ENCODE data around the gene TFDP1. TPM values are rescaled to one million over a fixed set of nuclear protein-coding genes. Genes with fewer than 3 reads are reported as not detected.

Gene TFDP1
- total RNA-seq, 6 donors from 2014 or later: 23.2 to 45.2 (median 37.9) TPM

DNA sequence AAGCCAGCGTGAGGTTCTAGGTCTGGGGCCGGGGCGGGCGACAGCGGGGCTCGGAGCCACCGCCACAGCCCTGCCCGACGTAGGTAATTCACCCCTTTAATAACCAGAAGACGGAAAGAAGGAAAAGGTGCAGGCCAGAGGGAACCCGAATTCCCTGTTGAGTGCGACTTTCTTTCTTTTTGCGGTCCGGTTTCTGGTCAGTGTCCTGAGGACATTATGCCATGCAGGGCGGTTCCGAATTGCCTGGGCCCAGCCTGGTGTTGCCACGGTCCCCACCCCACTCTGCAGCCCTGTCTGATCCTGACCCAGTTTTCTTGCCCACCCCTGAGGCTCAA lies 18.4 kb upstream of the TFDP1 start:
- 85 to 86% methylated on average over 17 of the region's 17 CpGs for WGBS, 2 donors
- no peaks in the 10 kb centered on the region for H3K4me1 ChIP-seq
- no peaks in the 10 kb centered on the region for H3K36me3 ChIP-seq
- TF ChIP-seq POLR2A (IDR thresholded peaks at IDR 0.05) (no peak), EP300 (IDR thresholded peaks at IDR 0.05) (no peak), POLR2AphosphoS5 (IDR thresholded peaks at IDR 0.05) (no peak)
- TF ChIP-seq, protein P1, sequence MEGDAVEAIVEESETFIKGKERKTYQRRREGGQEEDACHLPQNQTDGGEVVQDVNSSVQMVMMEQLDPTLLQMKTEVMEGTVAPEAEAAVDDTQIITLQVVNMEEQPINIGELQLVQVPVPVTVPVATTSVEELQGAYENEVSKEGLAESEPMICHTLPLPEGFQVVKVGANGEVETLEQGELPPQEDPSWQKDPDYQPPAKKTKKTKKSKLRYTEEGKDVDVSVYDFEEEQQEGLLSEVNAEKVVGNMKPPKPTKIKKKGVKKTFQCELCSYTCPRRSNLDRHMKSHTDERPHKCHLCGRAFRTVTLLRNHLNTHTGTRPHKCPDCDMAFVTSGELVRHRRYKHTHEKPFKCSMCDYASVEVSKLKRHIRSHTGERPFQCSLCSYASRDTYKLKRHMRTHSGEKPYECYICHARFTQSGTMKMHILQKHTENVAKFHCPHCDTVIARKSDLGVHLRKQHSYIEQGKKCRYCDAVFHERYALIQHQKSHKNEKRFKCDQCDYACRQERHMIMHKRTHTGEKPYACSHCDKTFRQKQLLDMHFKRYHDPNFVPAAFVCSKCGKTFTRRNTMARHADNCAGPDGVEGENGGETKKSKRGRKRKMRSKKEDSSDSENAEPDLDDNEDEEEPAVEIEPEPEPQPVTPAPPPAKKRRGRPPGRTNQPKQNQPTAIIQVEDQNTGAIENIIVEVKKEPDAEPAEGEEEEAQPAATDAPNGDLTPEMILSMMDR (IDR thresholded peaks at IDR 0.05): no peak
- no peak overlapping the region for H3K27ac ChIP-seq
- H3K9me3 ChIP-seq: no peaks in the 10 kb centered on the region
- no peak for ATAC-seq (ENCODE audit: low FRiP score in 2 of 2)
- H3K27me3 ChIP-seq: no peaks in the 10 kb centered on the region
- H3K4me3 ChIP-seq: no peak overlapping the region
- no peak for DNase-seq

DNA sequence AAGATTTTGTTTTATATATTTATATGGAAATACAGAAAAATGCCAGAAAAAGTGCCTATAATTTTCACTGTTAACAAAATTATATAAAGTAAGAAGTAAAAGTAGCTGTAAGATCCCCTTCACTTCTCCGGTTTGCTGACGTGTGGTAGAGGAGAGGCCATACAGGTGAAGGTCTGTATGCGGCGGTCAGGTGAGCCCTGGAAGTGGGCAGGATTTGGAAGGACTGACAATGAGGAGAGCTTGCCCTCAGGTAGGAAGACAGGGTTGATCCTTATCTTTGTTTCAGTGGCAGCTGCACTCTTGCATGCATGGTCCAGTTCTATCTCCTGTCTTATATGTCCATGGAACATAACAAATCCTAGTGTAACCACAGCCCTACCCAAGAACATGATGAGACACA lies 16.9 kb upstream of the TFDP1 start:
- no peak for DNase-seq

DNA sequence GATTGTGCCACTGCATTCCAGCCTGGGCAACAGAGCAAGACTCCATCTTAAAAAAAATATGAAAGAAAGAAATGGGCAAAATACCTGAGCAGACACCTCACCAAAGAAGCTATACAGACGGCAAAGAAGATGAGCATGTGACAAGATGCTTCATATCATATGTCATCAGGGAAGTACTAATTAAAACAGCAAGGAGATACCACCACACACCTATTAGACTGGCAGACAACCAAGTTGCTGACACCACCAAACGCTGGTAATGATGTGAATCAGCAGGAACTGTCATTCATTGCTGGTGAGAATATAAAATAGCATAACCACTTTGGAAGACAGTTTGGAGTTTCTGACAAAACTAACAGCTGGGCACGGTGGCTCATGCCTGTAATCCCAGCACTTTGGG lies 11.5 kb upstream of the TFDP1 start:
- peaks cover 0 to 7% (median 6%) of the 10 kb centered on the region in 4 donors for H3K9me3 ChIP-seq
- no peak overlapping the region for H3K27ac ChIP-seq
- H3K4me3 ChIP-seq: no peak overlapping the region
- DNase-seq: no peak
- no peaks in the 10 kb centered on the region for H3K27me3 ChIP-seq
- no peak for ATAC-seq (ENCODE audit: low FRiP score in 2 of 2)
- WGBS, 2 donors: 88 to 98% methylated on average over 3 of the region's 3 CpGs
- H3K4me1 ChIP-seq: no peaks in the 10 kb centered on the region
- TF ChIP-seq, protein P1 (IDR thresholded peaks at IDR 0.05): no peak
- no peak for TF ChIP-seq POLR2A (IDR thresholded peaks at IDR 0.05)
- no peak for TF ChIP-seq EP300 (IDR thresholded peaks at IDR 0.05)
- no peak for TF ChIP-seq POLR2AphosphoS5 (IDR thresholded peaks at IDR 0.05)
- H3K36me3 ChIP-seq: no peaks in the 10 kb centered on the region

More for the DNA sequence above, 16.9 kb upstream of the TFDP1 start:
- ATAC-seq (ENCODE audit: low FRiP score in 2 of 2): no peak
- H3K27ac ChIP-seq: no peak overlapping the region
- no peaks in the 10 kb centered on the region for H3K27me3 ChIP-seq
- no peaks in the 10 kb centered on the region for H3K36me3 ChIP-seq
- 91 to 92% methylated on average over 4 of the region's 4 CpGs for WGBS, 2 donors
- H3K4me1 ChIP-seq: no peaks in the 10 kb centered on the region
- no peaks in the 10 kb centered on the region for H3K9me3 ChIP-seq
- no peak overlapping the region for H3K4me3 ChIP-seq
- TF ChIP-seq POLR2AphosphoS5 (IDR thresholded peaks at IDR 0.05) (no peak), POLR2A (IDR thresholded peaks at IDR 0.05) (no peak), EP300 (IDR thresholded peaks at IDR 0.05) (no peak)
- TF ChIP-seq, protein P1 (IDR thresholded peaks at IDR 0.05): no peak

- Histone ChIP-seq H3K4me3 (no peak overlapping the region), H3K9me3 (peaks cover 0 to 7% (median 6%) of the 10 kb centered on the region in 4 donors), H3K36me3 (no peaks in the 10 kb centered on the region), H3K27me3 (no peaks in the 10 kb centered on the region), H3K27ac (no peak overlapping the region), H3K4me1 (no peaks in the 10 kb centered on the region)
- WGBS, 2 donors: 58 to 83% methylated on average over 3 of the region's 3 CpGs
- no peak for ATAC-seq (ENCODE audit: low FRiP score in 2 of 2)
- TF ChIP-seq POLR2A (IDR thresholded peaks at IDR 0.05) (no peak), POLR2AphosphoS5 (IDR thresholded peaks at IDR 0.05) (no peak), EP300 (IDR thresholded peaks at IDR 0.05) (no peak)
- TF ChIP-seq, protein P1 (IDR thresholded peaks at IDR 0.05): no peak
- DNase-seq: no peak
Measured at GRCh38 chr13:113576597-113576996, 8.0 kb upstream of the TFDP1 start.

- DNase-seq: no peak
- Histone ChIP-seq H3K27me3 (no peaks in the 10 kb centered on the region), H3K36me3 (no peaks in the 10 kb centered on the region), H3K4me3 (no peak overlapping the region), H3K27ac (no peak overlapping the region), H3K9me3 (peaks cover 0 to 7% (median 6%) of the 10 kb centered on the region in 4 donors), H3K4me1 (no peaks in the 10 kb centered on the region)
- TF ChIP-seq, protein P1 (IDR thresholded peaks at IDR 0.05): no peak
- TF ChIP-seq POLR2AphosphoS5 (IDR thresholded peaks at IDR 0.05) (no peak), POLR2A (IDR thresholded peaks at IDR 0.05) (no peak), EP300 (IDR thresholded peaks at IDR 0.05) (no peak)
- ATAC-seq (ENCODE audit: low FRiP score in 2 of 2): no peak
- WGBS, 2 donors: 82 to 84% methylated on average over 2 of the region's 2 CpGs
Measured at GRCh38 chr13:113577881-113578435, 6.6 kb upstream of the TFDP1 start.
